Fibroblast of skin of right biceps (primary cell): ENCODE data around the gene EIF1.
"Not testable (repeated sequence)": the region's sequence is repeated elsewhere in the genome, so short reads cannot be mapped to it uniquely, and the experiment has no call there.

Experiments
- DNase-seq: peaks from one replicate; pipeline ENCODE4 v3.0.0-alpha.2; 2013

Gene EIF1

DNA sequence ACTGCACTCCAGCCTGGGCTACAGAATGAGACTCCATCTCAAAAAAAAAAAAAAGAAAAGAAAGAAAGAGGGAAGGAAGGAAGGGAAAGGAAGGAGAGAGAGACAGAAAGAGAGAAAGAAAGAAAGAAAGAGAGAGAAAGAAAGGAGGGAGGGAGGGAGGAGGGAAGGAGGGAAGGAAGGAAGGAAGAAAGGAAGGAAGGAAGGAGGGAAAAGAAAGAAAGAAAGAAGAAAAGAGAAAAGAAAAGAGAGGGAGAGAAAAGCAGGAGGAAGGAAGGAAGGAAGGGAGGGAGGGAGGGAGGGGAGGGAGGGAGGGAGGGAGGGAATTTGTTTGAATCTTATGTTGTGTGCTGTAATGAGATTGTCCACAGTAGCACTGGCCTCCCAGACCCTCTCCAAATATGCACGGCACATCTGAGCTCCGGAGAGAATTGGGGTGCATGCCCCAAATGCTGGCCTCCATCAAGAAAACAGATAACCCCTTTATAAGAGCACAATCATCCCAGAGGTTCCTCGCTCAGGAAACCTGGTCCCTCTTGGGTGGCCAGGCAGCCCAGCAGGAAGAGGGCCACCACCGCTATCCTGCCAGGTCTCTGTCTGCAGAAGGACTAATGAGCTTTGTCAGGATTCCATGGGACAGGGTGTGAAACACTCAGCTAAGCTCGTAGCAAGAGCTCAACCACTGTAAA is 8.8 kb upstream of the EIF1 start:
- no peak for DNase-seq

DNA sequence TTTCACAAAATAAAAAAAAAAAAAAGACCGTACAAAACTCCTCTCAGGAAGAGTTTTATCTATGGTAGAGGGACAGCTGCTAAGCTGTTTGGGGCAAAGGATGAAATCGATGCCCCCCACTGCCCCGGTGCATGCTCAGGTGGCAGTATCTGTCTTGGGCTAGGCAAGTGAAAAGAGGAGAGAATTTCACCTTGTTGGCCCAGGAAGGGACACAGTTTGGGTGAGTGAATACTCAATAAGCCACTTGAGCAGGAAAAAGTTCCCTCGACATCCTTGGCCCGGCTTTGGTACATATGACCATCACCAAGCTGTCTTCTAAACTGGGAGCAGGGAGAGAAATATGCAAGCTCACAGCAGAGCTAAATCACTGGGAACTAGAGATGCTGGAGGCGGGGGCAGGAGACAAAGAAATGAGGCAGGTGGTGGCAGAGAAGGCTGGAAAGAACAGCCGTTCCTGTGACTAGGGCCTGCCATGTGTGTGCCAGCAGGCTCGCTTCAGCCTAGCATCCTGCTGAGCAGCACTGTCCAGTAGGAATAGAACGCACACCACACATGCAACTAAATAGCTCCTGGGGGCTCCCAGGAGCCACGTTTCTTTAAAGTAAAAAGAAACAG is 8.2 kb upstream of the EIF1 start:
- no peak for DNase-seq

DNA sequence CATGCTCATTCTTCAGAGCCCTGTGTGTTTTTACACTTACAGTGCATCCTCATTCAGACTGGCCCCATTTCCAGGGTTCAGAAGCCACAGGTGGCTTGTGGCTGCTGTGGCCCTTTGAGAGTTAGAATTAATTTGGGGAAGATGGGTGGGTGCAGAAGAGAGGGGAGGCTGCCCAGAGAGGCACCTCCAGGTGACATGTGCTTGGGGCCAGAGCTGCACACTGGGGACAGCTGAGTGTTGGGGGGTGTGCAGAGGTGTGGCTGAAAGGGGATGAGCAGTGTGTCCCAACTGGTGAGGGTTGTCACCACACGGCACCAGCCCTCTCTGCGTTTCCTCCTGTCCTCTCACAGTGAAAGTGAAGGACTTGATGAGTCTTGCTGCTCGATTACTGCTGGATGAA is 6.9 kb upstream of the EIF1 start:
- no peak for DNase-seq

DNA sequence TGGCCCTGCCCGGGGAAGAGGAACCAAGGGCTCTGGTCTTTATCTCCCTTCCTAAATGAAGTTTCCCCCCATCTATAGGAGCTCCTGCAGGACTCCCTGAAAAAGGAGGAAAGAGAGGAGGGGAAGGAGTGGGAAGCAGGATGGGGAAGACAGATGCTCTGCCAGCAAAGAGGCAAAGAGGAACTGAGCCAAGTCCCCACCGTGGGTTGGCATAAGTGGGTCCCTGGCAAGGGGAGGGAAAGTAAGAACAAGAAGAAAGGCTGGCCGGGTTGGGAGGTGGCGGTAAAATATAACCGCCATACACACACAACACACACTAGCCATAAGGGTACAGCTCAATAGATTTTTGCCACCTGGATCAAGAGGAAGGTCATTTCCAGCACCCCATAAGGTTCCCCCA is 6.1 kb upstream of the EIF1 start:
- DNase-seq, result no peak

DNA sequence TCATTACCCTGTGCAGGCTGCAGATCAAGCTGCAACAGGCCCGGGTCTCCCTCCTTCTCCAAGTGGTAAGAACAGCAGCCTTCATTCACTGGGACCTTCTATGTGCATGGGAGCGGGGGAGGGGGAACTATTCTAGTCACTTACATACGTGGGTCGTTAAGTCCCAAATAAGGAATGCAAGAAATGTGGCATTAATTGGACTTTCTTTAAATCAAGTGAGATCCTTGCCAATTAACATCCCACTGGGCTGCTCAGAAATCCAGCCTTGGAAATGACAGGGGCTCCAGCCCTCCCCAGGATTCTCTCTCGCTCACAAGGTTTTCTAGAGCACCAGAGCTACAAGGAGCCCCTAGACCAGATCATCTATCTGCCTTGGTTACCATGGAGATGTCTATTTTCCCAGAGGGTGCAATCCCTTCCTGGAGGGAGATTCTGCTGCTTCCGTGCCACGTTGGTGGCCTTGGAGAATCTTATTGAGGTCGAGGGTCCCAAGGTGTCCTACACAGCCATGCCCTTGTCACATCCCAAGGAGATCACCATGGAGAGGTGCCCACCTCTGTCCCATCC is 5.2 kb upstream of the EIF1 start:
- no peak for DNase-seq

DNA sequence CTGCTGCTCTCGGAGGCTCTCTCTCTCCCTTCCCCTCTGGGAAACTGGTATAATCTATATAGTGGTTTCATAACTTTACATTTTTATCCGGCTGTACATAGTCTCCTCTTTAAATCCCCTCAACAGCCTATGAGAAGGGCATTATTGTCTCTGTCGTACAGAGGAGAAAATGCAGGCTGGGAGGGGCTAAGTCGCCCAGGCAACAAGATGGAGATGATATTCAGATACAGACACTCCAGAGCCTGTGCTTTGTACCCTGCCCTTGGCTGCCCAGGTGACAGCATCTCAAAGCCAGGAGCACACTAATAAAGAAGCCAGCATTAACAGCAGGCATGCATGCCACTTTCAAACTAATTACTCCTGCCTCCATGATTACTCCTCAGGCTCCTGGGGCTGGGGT is 4.7 kb upstream of the EIF1 start:
- no peak for DNase-seq

DNA sequence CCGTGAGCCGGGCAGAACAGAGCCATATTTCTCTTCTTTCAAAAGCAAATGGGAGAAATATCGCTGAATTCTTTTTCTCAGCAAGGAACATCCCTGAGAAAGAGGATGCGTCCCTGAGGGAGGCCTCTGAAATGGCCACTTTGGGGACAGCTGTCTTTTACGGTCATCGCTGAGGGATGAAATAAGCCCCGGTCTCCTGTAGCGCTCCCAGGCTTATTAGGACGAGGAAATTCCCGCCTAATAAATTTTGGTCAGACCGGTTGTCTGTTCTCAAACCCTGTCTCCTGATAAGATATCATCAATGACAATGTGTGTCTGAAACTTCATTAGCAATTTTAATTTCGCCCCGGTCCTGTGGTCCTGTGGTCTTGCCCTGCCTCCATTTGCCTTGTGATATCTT is 2.9 kb upstream of the EIF1 start:
- DNase-seq, result not testable (repeated sequence)

DNA sequence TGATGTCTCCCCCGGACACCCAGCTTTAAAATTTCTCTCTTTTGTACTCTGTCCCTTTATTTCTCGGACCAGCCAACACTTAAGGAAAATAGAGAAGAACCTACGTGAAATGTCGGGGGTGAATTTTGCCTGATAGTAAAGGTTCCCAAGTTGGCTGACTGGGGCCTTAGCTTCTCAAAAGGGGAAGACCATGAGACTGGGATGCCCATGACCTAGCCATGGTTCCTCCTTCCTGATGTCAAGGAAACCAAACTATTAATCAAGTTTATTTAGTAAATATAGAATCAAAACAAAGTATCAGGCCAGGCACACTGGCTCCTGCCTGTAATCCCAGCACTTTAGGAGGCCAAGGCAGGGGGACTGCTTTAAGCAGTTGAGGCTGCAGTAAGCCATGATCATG is 2.4 kb upstream of the EIF1 start:
- DNase-seq, result no peak

DNA sequence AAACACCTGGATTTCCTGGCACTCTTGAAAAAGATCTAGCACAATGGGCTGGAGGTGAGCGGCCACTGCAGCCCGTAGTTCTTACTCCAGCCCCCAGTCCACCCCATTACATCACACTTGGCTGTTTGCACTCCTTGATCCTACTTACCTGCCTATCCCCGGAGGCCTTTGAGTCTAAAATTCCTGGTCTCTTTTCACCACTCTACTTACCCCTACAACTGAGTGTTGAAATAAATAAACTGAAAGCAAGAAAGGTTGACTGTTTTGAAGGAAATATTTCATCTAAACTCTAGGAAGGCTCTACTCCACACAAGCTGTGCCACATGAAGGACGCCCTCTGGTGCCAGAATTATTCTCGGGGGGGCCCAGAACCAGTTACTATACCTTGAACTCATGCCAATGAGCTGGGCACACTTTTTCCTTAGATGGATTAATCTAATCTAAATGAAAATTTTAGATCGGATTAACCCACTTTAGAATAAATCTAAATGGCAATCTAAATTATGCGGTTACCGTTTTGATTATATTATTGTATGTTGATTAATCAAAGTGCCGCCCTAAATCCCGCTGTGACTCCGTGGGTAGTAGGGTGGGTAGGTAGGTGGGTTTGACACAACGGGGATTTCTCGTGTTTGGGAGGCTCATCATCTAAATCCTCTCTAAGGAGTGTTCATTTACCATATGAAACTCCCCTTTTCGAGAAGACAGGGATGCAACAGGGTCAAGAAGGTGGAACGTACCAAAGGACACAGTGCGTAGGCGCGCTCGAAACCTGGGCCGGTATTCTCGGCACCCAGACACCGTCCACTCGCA is 651 bp upstream of the EIF1 start:
- peak; percentile 54 for DNase-seq

DNA sequence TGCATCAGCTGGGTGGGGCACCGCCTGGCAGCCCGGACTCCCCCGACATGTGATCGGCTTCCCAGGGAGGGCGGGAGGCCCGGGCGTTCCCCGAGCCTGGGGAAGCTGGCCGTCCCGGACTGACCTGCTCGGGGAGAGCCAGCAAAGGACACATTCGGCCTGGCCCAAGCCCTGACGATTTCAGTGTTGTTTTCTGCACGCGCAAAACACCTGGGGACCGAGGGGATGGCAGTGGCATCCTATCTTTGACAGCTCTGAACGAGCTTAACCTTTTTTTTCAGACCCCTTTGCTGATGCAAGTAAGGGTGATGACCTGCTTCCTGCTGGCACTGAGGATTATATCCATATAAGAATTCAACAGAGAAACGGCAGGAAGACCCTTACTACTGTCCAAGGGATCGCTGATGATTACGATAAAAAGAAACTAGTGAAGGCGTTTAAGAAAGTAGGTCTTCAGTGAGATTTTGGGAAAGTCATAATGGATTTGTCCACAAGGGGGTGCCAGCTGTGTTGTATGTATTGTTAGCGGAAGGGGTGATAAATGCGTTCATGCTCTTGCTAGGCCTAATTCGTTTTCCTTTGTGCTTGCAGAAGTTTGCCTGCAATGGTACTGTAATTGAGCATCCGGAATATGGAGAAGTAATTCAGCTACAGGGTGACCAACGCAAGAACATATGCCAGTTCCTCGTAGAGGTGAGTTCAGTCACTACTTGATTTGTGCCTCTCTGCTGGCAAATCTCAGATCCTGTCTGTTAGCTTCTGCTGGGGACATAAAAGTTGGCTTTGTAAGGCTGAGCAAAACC is 1.0 kb downstream of the EIF1 start:
- peak; percentile 72 for DNase-seq

DNA sequence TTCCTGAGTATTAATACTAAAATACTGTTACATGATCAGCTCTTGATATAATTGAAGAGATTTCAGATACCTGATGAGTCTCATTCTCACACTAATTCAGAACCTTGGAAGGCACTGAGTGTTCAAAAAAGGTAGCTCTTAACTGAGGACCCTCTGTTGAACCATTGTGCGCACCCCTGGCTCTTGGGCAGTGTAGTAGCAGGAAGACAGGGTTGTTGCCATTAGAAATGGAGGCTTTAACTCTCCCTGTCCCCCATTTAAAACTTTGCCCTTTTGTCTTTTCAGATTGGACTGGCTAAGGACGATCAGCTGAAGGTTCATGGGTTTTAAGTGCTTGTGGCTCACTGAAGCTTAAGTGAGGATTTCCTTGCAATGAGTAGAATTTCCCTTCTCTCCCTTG is 1.8 kb downstream of the EIF1 start:
- no peak for DNase-seq

DNA sequence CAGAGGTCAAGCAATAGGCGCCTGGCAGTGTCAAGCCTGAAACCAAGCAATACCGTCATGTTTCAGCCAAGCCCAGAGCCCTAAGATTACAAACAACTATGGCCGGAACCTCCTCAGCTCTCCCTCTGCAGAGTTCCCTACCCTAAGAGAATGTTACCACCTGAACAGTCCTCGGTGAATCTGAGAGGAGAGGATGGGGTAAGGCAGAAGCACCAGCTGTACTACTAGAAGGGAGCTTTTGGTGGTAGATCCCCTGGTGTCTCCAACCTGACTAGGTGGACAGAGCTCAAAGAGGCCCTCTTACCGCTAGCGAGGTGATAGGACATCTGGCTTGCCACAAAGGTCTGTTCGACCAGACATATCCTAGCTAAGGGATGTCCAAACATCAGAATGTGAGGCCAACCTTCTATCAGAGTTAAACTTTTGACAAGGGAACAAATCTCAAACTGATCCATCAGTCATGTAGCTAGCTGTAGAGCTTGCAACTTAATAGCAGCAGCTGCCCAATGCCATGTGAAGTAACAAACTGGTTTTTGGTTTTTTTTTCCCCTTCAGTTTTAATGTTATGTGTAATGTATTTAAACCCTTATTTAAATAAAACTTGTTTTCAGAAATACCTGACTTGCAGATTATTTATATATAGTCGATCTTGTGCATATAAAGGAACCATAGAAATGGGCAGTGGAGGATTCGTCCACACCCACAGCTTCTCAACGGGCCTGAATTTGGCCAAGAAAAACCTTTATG is 2.5 kb downstream of the EIF1 start:
- no peak for DNase-seq

DNA sequence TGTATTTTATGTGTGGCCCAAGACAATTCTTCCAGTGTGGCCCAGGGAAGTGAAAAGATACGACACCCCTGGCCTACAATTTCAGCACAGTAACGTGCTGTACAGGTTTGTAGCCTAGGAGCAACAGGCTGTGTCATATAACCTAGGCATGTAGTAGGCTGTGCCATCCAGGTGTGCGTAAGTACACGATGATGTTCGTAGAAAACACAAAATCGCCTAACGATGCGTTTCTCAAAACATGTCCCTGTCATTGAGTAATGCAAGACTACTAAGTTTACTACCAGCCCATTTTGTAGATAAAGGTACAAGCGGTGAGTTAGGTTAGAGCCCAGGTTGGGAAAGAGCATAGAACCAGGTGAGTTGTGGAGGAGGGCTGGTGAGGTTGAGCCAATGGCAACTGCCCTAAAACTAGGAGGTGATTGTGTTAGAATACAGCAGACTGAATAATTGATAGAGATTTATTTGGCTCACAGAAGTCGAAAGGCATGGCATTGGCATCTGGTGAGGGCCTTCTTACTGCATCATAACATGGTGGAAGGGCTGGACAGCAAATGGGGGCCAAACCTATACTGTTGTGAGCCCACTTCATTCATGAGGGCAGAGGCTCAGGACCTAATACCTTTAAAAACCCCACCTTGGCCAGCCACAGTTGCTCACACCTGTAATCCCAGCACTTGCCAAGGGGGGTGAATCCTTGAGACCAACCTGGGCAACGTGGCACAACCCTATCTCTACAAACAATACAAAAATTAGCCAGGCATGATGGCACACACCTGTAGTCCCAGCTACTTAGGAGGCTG is 4.2 kb downstream of the EIF1 start:
- peak; percentile 20 for DNase-seq

DNA sequence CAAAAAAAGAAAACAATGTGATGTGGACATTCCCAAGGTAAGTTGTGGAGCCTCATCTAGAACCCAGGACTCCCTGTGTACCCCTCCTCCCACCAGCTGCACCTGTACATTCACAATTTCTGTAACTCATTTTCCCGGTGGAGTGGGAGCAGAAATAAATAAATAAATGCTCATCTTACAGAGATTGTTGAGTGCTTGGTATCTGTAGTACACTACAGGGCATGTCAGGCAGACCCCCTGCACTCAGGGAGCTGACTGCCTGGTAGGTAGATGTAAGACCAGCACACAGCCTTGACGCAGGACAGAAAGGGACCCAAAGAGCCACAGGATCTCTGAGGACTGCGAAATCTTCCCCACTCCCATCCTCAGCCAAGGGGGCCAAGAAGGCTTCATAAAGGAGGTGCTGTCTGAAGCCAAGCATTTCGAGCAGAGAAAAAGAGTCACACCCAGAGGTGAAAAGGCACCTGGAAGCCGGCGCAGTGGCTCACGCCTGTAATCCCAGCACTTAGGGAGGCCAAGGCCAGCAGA is 6.5 kb downstream of the EIF1 start:
- peak; percentile 11 for DNase-seq

DNA sequence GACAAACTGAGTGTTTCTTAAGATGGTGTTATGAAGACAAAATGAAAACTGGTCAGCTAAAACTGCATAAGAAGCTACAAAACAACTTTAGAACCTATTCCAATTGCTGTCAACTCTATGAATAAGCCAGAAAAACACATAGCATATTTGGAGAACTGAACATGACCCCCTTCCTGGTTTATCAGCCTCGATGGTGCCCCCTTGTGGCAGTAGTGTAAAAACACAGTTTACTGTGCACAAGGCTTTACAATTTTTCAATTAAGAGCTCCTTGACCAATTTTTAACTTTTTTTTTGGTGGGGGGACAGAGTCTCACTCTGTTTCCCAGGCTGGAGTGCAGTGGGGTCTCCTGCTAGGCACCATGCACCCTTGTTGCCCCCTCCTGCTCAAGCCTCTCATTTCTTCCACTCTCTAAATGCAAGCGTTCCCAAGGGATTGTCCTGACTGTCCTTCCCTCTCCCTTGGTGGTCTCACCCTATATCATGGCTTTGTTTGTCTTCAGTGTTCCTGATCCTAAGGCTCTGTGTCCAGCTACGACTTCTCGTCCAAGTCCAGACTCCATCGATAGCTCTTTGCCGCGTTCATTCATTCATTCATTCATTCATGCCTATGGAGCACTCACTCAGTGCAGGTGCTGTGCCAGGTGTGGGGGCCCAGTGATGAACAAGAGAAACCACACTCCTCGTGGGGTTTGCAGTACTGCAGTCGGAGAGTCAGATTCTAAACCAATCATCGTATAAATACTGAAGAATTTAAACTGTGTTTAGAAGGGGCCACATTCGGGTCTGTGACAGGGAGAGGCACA is 7.5 kb downstream of the EIF1 start:
- DNase-seq, result peak; percentile 81

DNA sequence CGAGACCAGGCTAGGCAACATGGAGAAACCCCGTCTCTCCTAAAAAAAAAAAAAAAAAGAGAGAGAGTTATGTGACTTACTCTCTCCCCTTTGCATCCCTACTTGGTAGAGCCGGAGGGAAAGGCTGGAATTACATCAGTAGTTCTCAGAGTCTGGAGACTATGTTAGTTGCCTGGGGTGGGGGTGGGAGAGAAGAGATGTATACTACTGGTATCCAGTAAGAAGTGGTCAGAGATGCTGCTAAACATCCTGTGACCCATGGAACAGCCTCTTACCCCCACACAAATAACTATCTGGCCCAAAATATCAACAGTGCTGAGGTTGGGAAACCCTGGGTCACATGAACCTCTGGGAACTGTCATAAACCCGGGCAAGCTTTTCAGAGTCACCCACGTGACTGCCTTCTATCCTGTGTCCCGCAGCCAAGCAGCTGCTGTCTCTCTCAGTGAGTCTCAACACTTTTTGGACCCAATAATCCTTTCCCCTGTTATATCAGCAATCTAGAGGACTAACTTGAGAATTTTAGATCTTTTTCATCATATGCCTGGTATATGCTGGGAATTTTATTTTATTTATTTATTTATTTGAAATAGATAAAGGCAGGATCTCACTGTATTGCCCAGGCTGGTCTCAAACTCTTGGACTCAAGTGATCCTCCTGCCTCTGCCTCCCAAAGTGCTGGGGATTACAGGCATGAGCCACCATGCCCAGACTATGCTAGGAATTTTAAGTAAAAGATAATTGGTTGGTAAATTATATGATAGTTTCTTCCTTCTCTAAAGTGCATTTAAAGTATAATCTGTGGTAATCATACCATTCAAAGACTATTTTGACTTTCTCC is 8.7 kb downstream of the EIF1 start:
- no peak for DNase-seq

DNA sequence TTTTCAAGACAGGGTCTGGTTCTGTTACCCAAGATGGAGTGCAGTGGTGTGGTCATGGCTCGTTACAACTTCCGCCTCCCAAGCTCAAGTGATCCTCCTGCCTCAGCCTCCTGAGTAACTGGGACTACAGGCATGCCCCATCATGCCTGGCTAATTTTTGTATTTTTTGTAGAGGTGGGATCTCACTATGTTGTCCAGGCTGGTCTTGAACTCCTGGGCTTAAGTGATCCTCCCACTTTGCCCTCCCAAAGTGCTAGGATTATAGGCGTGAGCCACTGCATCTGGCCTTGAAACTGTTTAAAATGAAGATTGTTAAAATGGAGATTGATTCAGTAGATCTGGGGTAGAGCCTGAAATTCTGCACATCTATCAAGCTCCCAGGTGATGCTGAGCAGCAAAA is 12.2 kb downstream of the EIF1 start:
- DNase-seq, result not testable (repeated sequence)

DNA sequence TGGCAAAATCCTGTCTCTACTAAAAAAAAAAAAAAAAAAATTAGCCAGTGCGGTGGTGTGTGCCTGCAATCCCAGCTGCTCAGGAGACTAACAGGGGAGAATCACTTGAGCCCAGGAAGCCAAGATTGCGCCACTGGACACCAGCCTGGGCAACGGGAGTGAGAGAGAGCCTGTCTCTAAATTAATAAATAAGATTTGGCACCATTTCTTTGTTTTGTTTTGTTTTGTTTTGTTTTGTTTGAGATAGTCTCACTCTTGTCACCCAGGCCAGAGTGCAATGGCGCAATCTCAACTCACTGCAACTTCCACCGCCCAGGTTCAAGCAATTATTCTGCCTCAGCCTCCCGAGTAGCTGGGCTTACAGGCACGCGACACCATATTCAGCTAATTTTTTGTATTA is 14.0 kb downstream of the EIF1 start:
- DNase-seq, result no peak
